HT-29 (cell line): ENCODE results near the gene CASP8AP2. TPM values are rescaled to one million over a fixed set of nuclear protein-coding genes. Genes with fewer than 3 reads are reported as not detected.
"Not testable (repeated sequence)": the region's sequence is repeated elsewhere in the genome, so short reads cannot be mapped to it uniquely, and the experiment has no call there.

Source experiments
- DNase-seq: peaks from one replicate; pipeline ENCODE4 v3.0.0-alpha.2; 2015; ENCODE audit warnings: low spot score
- small RNA-seq: library from RNA; depleted of rRNA; stranded (forward); fragments of <200 nt; gene quantifications from one replicate; pipeline ENCODE3, GENCODE V24; 2014
- total RNA-seq: library from RNA; depleted of rRNA; stranded (reverse); fragments of >200 nt; shearing (Covaris generic); gene quantifications from 2 replicates; pipeline ENCODE4 v1.2.3, GENCODE V29; 2014; rRNA removed

The CASP8AP2 gene
- total RNA-seq, 1 experiment from 2014 or later = 6.3 TPM

GRCh38 chr6:89887452-89888137 is 57.9 kb downstream of the CASP8AP2 start:
- DNase-seq = no peak

GRCh38 chr6:89888138-89888514 is 58.4 kb downstream of the CASP8AP2 start:
- no peak for DNase-seq

DNA sequence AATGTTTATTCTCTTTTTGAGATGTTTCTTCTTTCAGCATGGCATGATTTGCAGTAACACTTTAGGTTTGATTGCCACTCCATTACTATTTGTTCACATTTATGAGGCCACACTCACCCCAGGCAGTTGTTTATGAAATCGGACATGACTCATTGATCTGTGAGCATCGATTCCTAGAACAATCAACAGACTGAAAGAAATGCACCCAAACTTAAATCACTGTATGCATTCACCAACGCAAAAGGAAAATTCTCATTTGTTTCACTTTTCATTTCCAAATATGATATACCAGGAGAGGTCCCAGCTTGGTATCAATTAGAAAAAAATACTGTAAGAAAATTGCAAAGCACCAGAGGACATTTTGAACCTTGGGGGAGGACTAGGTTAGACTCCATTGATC is 59.2 kb downstream of the CASP8AP2 start:
- DNase-seq = no peak

GRCh38 chr6:89890845-89891528 is 61.3 kb downstream of the CASP8AP2 start:
- DNase-seq = not testable (repeated sequence)

GRCh38 chr6:89892577-89892976 is 62.9 kb downstream of the CASP8AP2 start:
- not testable (repeated sequence) for DNase-seq

- DNase-seq = no peak
Measured at GRCh38 chr6:89894169-89894568, 64.5 kb downstream of the CASP8AP2 start, which contains the start of gene GJA10. Gene GJA10, plus strand, starts transcription at chr6:89894469. Its CDS starts 0 bp downstream, at chr6:89894469.

DNA sequence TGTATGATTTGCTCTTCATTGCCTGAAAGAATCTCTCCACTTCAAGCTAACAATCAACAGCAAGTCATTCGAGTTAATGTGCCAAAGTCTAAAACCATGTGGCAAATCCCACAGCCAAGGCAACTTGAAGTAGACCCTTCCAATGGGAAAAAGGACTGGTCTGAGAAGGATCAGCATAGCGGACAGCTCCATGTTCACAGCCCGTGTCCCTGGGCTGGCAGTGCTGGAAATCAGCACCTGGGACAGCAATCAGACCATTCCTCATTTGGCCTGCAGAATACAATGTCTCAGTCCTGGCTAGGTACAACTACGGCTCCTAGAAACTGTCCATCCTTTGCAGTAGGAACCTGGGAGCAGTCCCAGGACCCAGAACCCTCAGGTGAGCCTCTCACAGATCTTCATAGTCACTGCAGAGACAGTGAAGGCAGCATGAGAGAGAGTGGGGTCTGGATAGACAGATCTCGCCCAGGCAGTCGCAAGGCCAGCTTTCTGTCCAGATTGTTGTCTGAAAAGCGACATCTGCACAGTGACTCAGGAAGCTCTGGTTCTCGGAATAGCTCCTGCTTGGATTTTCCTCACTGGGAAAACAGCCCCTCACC is 65.7 kb downstream of the CASP8AP2 start:
- peak; percentile 33 for DNase-seq

DNA sequence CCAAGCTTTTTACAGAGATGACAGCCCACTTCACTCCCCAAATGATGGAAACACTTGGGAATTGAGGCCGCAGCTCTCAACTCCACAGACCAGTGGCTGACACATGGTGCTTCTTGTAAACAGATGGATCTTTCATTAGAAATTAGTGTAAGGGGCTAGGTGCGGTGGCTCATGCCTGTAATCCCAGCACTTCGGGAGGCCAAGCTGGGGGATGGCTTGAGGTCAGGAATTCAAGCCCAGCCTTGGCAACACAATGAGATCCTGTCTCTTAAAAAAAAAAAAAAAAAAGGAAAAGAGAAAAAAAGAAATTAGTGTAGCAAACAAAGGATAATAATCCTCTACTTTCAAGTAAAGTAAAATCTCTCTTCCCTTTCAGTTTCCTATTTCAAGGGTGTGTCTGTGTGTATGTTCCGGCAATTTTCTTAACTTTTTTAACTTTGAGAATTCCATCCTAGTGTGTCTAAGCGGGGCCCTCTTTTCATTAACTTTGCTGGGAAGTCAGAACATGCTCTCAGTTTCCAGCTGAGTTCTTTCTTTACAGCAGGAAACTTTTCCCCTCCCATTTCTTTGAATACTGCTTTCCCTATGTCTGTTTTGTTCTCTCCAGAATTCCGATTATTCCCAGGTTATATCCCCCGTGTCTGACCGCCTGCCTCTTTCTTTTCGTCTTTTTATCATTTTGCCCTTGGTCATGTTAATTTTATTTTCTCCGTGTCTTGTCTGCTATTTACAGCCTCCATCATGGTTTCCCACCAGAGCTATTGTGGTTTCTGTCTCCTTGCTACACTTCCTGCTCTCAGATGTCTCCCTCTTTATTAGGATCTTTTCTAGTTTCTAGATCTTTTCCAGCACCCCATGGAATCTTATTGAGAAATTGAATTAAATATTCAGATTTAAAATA is 80.6 kb downstream of the CASP8AP2 start:
- not testable (repeated sequence) for DNase-seq

GRCh38 chr6:89910902-89911240 is 81.2 kb downstream of the CASP8AP2 start:
- DNase-seq = no peak

- no peak for DNase-seq
Measured at GRCh38 chr6:89916136-89916920, 86.6 kb downstream of the CASP8AP2 start.

DNA sequence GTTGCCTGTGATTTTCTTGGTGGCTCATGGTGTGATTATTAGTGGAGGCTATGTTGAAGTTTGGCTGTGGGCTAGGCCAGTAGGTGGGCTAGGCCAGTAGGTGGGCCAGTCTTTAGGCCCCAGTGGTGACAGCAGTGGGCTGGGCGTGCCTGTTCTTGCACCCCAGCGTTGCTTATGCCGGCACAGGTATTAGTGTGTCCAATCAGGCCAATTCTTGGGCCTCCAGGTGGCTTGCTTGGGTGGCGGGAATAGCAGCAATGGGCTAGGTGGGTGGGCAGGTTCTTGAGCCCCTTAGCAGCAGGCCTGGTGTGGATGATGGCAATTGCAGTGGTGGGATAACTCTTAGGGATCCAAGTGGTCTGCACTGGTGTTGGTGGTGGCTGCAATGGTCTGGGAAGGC is 87.5 kb downstream of the CASP8AP2 start:
- DNase-seq = no peak

GRCh38 chr6:89917801-89918366 is 88.2 kb downstream of the CASP8AP2 start:
- no peak for DNase-seq

Small RNA genes within 50 kb of the gene (small RNA-seq; reads per million reads assigned to genes)
- not detected for gene DNAJC19P6
- not detected for gene RF00019

Other genes starting within 250 kb of the CASP8AP2 start
- gene LYRM2, start 191.1 kb upstream of the CASP8AP2 start, total RNA-seq = 3.2 and 4.5 TPM in 2 replicates
- gene MDN1, start 10.1 kb upstream of the CASP8AP2 start, total RNA-seq = 26.3 and 30.1 TPM in 2 replicates
- not detected in 2 replicates for gene GJA10, start 64.6 kb downstream of the CASP8AP2 start, total RNA-seq